HL-60 (cell line): Measurements from ENCODE around the gene DNAH8.
"Not testable (repeated sequence)": the region's sequence is repeated elsewhere in the genome, so short reads cannot be mapped to it uniquely, and the experiment has no call there.

Experiments used
- DNase-seq, 2 experiments: peaks; one replicate each; pipeline ENCODE4 v3.0.0-alpha.2; 2010 to 2020; ENCODE audit warnings: low read depth in 1 of 2, low spot score in 1 of 2
- H3K27ac ChIP-seq: fragments of 250-450 bp; sonication (Bioruptor Pico); replicated peaks from 2 replicates; pipeline ENCODE4 v1.5.1; 2020; ENCODE audit warnings: mild to moderate bottlenecking, moderate library complexity
- H3K27me3 ChIP-seq: fragments of 250-450 bp; sonication (Bioruptor Pico); 2 replicates; pipeline ENCODE4 v1.5.1; 2021; ENCODE audit warnings: mild to moderate bottlenecking, moderate library complexity; ENCODE audit not compliant: insufficient read depth, poor library complexity, severe bottlenecking
- H3K4me3 ChIP-seq: replicated peaks from 2 replicates; pipeline ENCODE4 v1.5.1; 2011; ENCODE audit warnings: mild to moderate bottlenecking, control low read depth, low read length; ENCODE audit not compliant: insufficient read depth
- CTCF ChIP-seq: IDR thresholded peaks from one replicate; pipeline ENCODE4 v1.5.1; 2011; ENCODE audit warnings: low read length, control low read depth, inconsistent platforms; ENCODE audit not compliant: insufficient read depth
- GABPA ChIP-seq: IDR thresholded peaks from 2 replicates; pipeline ENCODE4 v1.6.1; 2012; ENCODE audit warnings: low read depth
- POLR2AphosphoS5 ChIP-seq: IDR thresholded peaks from 2 replicates; pipeline ENCODE4 v1.6.1; 2012; ENCODE audit warnings: low read depth
- REST ChIP-seq: IDR thresholded peaks from 2 replicates; pipeline ENCODE4 v1.6.1; 2012; ENCODE audit warnings: low read depth; ENCODE audit not compliant: insufficient replicate concordance
- SPI1 ChIP-seq: IDR thresholded peaks from 2 replicates; pipeline ENCODE4 v1.6.1; 2012; ENCODE audit warnings: low read depth, mild to moderate bottlenecking, borderline replicate concordance

Gene DNAH8

GRCh38 chr6:38873001-38873400, 157.9 kb downstream of the DNAH8 start:
- Histone ChIP-seq H3K4me3 (no peak overlapping the region), H3K27ac (no peak overlapping the region), H3K27me3 (no peaks in the 10 kb centered on the region)
- TF ChIP-seq CTCF (no peak), GABPA (no peak), REST (no peak), SPI1 (no peak), POLR2AphosphoS5 (no peak)
- no peak for DNase-seq

- H3K27me3 ChIP-seq, H3K27ac ChIP-seq, H3K4me3 ChIP-seq, DNase-seq: not testable (repeated sequence)
Measured at GRCh38 chr6:38873816-38874215, 158.7 kb downstream of the DNAH8 start.

GRCh38 chr6:38876475-38876874, 161.4 kb downstream of the DNAH8 start:
- H3K27me3 ChIP-seq, result no peaks in the 10 kb centered on the region
- H3K27ac ChIP-seq, result no peak overlapping the region
- peak in 1 of 2 experiments; percentile 2 for DNase-seq
- H3K4me3 ChIP-seq, result no peak overlapping the region
- TF ChIP-seq SPI1 (no peak), CTCF (no peak), REST (no peak), POLR2AphosphoS5 (no peak), GABPA (no peak)

- H3K4me3 ChIP-seq, result no peak overlapping the region
- no peak overlapping the region for H3K27ac ChIP-seq
- TF ChIP-seq REST, result no peak
- TF ChIP-seq GABPA, result no peak
- TF ChIP-seq POLR2AphosphoS5, result no peak
- TF ChIP-seq SPI1, result no peak
- no peak for TF ChIP-seq CTCF
- no peak for DNase-seq
- no peaks in the 10 kb centered on the region for H3K27me3 ChIP-seq
Measured at GRCh38 chr6:38877721-38878120, 162.6 kb downstream of the DNAH8 start.
